Measurements from ENCODE around the gene DISP2.

The DISP2 gene

DNA sequence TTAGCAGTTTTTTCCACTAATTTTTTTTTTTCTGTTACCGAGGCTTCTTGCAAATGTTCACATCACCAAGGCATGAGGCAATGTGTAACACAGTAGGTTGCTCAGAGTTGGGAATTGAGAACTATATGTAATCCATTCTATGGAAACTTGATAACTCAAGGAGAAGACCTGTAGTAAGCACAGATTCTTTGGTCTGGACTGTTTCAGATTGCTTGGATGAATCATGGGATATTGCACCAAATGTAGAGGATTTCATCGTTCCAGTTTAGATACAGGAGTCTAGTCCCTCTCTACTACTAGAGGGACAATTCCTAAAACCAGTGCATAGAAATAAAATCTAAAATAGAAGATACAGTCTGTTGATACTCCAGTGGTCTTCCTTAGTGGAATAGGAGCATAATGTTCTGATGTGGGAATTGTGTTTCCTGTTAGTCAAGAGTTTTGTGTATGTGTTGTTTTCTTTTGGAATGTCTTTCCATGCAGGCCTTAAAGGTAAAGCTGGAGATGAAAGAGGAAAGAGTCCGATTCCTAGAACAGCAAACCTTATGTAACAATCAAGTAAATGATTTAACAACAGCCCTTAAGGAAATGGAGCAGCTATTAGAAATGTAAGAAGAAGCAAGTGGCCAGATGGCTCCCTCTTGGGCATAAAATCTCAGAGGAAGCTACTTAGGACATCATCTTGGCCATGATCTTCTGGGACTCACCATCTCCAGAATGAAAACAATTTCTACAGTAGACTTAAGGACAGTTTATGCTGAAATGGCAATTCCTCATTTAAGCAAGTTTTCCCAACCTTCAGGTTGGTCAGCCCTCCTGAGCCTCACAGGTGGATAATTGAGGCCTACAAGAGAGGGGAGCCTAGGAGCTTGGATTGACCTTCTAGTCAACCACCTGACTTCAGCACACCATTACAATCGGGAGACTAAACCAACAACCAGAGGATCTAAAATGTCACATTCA lies 35.2 kb downstream of the DISP2 start:
- no peak overlapping the region for H3K4me3 Mint-ChIP-seq
- H3K4me1 Mint-ChIP-seq (ENCODE audit: low read depth), result peaks cover 46% of the 10 kb centered on the region

DNA sequence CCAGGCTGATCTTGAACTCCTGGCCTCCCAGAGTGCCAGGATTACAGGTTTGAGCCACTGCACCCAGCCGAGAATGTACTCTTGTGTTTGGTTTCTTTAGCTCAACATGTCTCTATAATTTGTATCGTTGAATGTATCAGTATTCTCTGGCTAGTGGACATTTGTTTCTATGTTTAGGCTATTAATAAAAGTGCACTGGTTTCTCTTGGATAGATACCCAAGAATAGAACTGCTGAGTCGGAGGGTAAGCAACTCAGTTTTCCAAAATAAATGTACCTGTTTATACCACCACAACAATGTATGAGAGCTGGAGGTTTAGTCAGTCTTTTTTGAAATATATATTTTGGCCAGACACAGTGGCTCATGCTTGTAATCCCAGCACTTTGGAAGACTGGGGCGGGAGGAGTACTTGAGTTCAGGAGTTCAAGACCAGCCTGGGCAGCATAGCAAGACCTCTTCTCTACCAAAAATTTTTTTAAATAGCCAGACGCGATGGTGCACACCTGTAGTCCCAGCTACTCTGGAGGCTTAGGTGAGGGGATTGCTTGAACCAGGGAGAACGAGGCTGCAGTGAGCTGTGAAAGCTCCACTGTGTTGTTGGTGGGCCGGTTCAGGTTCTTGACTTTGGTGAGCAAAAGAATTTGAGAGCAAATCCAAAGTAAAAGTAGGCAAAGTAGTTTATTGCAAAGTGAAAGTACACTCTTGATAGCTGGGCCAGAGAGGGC lies 39.8 kb downstream of the DISP2 start:
- Mint-ChIP-seq H3K36me3 (ENCODE audit: low read depth) (peaks cover 11% of the 10 kb centered on the region), H3K27me3 (no peaks in the 10 kb centered on the region), H3K4me1 (ENCODE audit: low read depth) (peaks cover 37% of the 10 kb centered on the region), H3K27ac (no peak overlapping the region), H3K9me3 (no peaks in the 10 kb centered on the region), H3K4me3 (no peak overlapping the region)
- intact Hi-C loops (cut with micrococcal nuclease), result no loop called here

More for the DNA sequence above, 35.2 kb downstream of the DISP2 start:
- intact Hi-C loops (cut with micrococcal nuclease), result no loop called here
- no peaks in the 10 kb centered on the region for H3K9me3 Mint-ChIP-seq
- H3K36me3 Mint-ChIP-seq (ENCODE audit: low read depth), result peaks cover 45% of the 10 kb centered on the region
- H3K27ac Mint-ChIP-seq, result no peak overlapping the region
- H3K27me3 Mint-ChIP-seq, result no peaks in the 10 kb centered on the region

DNA sequence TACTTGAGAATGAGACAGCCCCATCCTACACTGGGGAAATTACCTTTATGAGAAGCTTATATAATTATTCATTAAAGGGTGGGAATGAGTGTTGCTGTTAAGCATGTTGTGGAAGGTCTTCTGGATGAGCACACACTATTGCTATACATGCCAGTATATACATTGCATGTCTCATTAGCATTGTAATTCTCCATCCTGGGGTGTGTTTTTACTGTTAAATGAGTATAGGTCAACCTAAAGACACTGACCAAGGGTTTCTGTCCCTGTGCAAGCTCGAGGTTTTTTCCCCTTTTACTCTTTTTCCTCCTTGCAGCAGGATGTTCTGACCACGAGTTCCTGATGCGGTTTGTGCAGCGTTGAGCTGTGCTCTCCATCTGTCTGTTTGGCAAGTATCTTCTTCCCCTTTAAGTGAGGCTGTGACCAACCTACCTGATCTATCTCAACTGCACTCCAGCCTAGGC lies 40.4 kb downstream of the DISP2 start:
- H3K4me3 Mint-ChIP-seq, result no peak overlapping the region
- peaks cover 34% of the 10 kb centered on the region for H3K4me1 Mint-ChIP-seq (ENCODE audit: low read depth)
- no peaks in the 10 kb centered on the region for H3K9me3 Mint-ChIP-seq
- no peaks in the 10 kb centered on the region for H3K27me3 Mint-ChIP-seq
- peaks cover 5% of the 10 kb centered on the region for H3K36me3 Mint-ChIP-seq (ENCODE audit: low read depth)
- intact Hi-C loops (cut with micrococcal nuclease), result no loop called here
- H3K27ac Mint-ChIP-seq, result no peak overlapping the region

DNA sequence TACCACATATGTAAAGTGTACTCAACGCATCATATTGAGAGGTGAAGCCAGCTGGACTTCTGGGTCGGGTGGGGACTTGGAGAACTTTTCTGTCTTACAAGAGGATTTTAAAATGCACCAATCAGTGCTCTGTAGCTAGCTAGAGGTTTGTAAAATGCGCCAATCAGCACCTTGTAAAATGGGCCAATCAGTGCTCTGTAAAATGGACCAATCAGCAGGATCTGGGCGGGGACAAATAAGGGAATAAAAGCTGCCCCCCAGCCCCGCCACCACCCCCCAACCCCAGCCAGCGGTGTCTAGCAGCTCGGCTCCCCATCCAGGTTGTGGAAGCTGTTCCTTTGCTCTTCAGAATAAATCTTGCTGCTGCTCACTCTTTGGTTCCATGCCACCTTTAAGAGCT lies 41.4 kb downstream of the DISP2 start:
- H3K4me3 Mint-ChIP-seq, result no peak overlapping the region
- peaks cover 30% of the 10 kb centered on the region for H3K4me1 Mint-ChIP-seq (ENCODE audit: low read depth)

DNA sequence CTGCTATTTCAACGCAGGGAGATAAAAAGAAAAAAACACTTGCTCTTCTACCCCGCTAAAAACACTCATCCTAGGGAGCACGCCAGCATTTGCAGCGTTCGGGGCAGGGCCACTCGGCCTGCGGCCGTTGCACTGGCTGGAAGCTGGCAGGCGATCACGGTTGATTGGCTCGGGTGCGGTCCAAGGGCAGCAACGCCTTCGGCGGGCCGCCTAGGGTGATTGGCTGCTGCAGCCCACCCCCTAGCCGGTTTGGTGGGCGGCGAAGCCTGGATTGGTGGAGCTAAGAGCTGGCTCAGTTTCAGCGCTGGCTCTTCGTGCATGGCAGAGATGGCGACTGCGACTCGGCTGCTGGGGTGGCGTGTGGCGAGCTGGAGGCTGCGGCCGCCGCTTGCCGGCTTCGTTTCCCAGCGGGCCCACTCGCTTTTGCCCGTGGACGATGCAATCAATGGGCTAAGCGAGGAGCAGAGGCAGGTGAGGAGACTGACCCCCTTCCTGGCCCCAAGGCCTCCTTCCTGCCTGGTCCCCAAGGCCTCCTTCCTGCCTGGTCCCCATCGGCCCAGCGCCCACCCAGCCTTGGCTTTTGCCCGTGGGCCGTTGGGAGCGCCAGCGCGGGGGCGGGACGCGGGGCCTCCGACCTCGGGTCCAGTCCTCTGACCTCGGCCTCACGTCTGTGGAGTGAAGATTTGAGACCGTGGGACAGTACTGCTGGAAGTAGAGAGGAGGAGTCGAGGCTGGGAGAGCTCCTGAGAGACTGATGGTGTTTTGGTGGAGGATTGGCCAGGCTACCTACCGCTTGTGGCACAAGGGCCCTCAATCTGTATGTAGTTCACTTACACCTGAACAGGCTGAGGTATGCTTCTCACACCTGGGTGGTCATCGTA lies 47.7 kb downstream of the DISP2 start, which contains the start of gene IVD:
Gene IVD (plus strand): TSS at position 295 of the 881 bp plus-strand sequence. CDS start 33 bp downstream, at position 328.
- Mint-ChIP-seq H3K27ac (peak within 1 kb of the TSS; percentile 86), H3K4me3 (peak within 1 kb of the TSS; percentile 88), H3K36me3 (ENCODE audit: low read depth) (peaks cover 36% of the 10 kb centered on the region), H3K9me3 (no peaks in the 10 kb centered on the region), H3K27me3 (no peaks in the 10 kb centered on the region), H3K4me1 (ENCODE audit: low read depth) (peaks cover 31% of the 10 kb centered on the region)
- intact Hi-C loops (cut with micrococcal nuclease), result loop anchor here (1.0 to 2.0 kb wide), 2 partner anchors 17 to 37 kb away; no protein-coding TSS in a partner anchor

More for the DNA sequence above, 41.4 kb downstream of the DISP2 start:
- intact Hi-C loops (cut with micrococcal nuclease), result no loop called here
- no peaks in the 10 kb centered on the region for H3K27me3 Mint-ChIP-seq
- no peaks in the 10 kb centered on the region for H3K9me3 Mint-ChIP-seq
- H3K27ac Mint-ChIP-seq, result no peak overlapping the region
- no peaks in the 10 kb centered on the region for H3K36me3 Mint-ChIP-seq (ENCODE audit: low read depth)

DNA sequence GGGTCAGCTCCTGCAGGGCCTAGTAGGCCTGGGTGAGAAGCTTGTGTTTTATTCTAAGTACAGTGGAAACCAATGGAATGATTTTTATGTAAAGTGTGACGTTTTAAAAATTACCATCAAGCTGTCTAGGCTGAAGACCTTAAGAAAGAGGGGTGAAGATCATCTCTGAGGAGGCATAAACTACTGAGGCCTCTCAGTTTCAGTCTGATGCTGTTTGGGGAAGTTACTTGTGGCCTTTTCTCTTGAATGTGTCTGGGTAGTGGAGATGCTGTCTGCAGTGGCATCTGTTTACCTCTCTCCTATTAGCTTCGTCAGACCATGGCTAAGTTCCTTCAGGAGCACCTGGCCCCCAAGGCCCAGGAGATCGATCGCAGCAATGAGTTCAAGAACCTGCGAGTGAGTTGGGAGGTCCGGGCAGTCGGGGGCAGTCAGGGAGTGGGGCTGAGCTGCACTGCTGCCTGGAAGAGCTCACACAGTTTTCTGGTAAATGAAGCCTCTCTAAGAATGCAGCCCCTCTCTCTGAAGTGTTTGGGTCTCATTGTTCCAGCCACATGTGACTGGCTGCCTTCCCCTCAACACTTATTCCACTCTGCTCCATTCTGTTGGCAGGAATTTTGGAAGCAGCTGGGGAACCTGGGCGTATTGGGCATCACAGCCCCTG lies 49.4 kb downstream of the DISP2 start:
- H3K27me3 Mint-ChIP-seq, result no peaks in the 10 kb centered on the region
- peaks cover 53% of the 10 kb centered on the region for H3K36me3 Mint-ChIP-seq (ENCODE audit: low read depth)
- H3K27ac Mint-ChIP-seq, result peak overlapping the region; percentile 3
- intact Hi-C loops (cut with micrococcal nuclease), result no loop called here
- peaks cover 31% of the 10 kb centered on the region for H3K4me1 Mint-ChIP-seq (ENCODE audit: low read depth)
- H3K4me3 Mint-ChIP-seq, result peak overlapping the region; percentile 30
- no peaks in the 10 kb centered on the region for H3K9me3 Mint-ChIP-seq

DNA sequence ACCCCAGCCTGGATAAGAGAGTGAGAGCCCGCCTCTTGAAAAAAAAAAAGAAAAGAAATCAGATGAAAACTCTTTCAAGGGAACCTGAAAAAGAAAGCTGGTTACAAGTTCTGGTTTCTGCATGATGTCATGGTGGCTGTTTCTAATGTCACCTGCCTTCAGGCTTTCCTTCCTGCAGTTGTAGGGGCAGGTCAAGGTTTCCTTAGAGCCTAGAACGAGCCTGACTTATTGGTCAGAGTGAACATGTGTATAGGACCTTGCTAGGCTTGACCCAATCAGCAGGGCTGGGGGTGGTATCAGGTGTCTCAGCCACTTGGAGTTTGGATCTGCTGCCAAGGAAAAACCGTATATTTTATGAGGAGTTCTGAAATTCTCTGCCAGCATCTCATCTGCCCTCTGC lies 51.3 kb downstream of the DISP2 start:
- Mint-ChIP-seq H3K27ac (no peak overlapping the region), H3K4me1 (ENCODE audit: low read depth) (peaks cover 31% of the 10 kb centered on the region), H3K27me3 (no peaks in the 10 kb centered on the region), H3K4me3 (no peak overlapping the region), H3K9me3 (no peaks in the 10 kb centered on the region), H3K36me3 (ENCODE audit: low read depth) (peaks cover 72% of the 10 kb centered on the region)
- intact Hi-C loops (cut with micrococcal nuclease), result no loop called here

DNA sequence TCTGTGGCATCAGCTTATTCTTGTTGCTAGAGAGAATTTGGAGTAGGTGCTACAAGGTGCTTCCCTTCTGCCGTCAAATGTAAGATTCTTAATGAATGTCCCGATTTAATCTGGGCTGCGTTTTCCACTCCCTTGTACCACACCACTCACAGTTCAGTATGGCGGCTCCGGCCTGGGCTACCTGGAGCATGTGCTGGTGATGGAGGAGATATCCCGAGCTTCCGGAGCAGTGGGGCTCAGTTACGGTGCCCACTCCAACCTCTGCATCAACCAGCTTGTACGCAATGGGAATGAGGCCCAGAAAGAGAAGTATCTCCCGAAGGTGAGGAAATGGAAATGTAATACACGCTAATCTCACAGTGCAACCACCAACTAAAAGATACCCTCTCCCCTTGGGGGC lies 52.5 kb downstream of the DISP2 start:
- no peak overlapping the region for H3K4me3 Mint-ChIP-seq
- H3K4me1 Mint-ChIP-seq (ENCODE audit: low read depth), result peaks cover 22% of the 10 kb centered on the region
- H3K27ac Mint-ChIP-seq, result no peak overlapping the region
- no peaks in the 10 kb centered on the region for H3K27me3 Mint-ChIP-seq
- peaks cover 83% of the 10 kb centered on the region for H3K36me3 Mint-ChIP-seq (ENCODE audit: low read depth)
- intact Hi-C loops (cut with micrococcal nuclease), result no loop called here
- no peaks in the 10 kb centered on the region for H3K9me3 Mint-ChIP-seq

DNA sequence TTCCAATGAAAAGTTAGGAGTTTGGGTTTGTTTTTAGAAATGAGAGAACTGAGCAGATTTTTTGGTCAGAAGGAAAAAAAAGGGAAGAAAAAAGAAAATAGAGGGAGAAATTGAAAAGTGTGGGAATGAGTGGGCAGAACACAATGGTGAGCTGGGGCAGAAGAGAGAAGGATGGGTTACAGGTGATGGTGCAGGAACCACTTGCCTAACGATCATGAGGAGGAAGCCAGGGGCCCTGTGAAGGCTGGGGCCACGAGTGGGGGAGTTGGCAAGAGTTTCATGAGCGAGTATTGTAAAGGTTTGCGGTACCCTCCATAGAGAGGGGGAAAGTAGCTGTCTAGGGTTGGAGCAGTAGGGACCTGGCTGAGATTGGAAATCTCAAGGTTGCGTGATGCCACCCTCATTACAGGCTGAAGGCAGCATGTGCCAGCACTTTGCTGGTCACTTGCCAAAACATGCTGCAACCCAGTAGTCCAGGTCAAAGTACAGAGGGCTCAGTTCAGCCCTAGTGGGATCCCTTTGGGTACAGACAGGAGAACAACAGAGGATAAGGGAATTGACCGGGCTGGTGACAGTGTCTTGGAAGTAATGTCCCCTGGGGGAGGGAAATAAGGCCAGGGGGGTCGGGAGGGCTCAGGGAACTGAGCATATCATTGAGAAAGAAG lies 54.2 kb downstream of the DISP2 start:
- peaks cover 97% of the 10 kb centered on the region for H3K36me3 Mint-ChIP-seq (ENCODE audit: low read depth)
- H3K4me1 Mint-ChIP-seq (ENCODE audit: low read depth), result peaks cover 7% of the 10 kb centered on the region
- H3K4me3 Mint-ChIP-seq, result no peak overlapping the region
- no peak overlapping the region for H3K27ac Mint-ChIP-seq
- H3K9me3 Mint-ChIP-seq, result no peaks in the 10 kb centered on the region
- intact Hi-C loops (cut with micrococcal nuclease), result no loop called here
- H3K27me3 Mint-ChIP-seq, result no peaks in the 10 kb centered on the region

DNA sequence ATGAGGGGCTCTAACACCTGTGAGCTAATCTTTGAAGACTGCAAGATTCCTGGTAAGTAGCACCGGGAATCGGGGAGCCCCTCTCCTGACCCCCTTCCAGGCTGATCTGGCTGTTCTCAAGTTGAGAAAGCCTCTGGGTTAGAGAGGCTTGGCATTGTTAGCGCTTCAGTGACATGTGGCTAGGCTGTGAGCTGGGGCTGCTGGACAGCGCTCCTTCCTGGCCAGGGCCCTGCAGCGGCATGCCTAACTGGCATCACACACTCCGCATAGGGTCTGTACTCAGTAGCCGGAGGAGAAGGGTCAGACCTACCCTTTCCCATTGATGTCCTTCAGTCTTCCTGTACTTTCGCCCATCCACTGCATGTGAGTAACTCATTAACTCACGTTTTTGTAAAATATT lies 55.0 kb downstream of the DISP2 start:
- no peak overlapping the region for H3K4me3 Mint-ChIP-seq
- H3K27ac Mint-ChIP-seq, result no peak overlapping the region
- intact Hi-C loops (cut with micrococcal nuclease), result no loop called here
- H3K9me3 Mint-ChIP-seq, result no peaks in the 10 kb centered on the region
- no peaks in the 10 kb centered on the region for H3K4me1 Mint-ChIP-seq (ENCODE audit: low read depth)
- H3K27me3 Mint-ChIP-seq, result no peaks in the 10 kb centered on the region
- peaks cover 94% of the 10 kb centered on the region for H3K36me3 Mint-ChIP-seq (ENCODE audit: low read depth)

DNA sequence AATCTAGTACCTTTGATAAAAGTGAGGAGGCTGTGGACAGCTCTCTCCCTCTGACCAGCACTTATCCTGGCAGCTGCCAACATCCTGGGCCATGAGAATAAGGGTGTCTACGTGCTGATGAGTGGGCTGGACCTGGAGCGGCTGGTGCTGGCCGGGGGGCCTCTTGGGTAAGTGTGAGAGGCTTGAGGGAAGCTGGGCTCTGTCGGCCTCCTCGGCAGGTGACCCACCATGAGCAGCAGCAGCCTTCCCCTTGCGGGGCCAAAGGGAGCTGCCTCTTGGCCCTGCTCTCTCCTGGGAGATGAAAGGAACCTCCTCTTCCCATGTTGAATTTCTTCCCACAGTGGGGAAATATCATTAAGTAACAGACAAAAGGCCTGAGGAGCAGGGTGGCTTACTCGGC lies 56.8 kb downstream of the DISP2 start:
- H3K27ac Mint-ChIP-seq, result no peak overlapping the region

DNA sequence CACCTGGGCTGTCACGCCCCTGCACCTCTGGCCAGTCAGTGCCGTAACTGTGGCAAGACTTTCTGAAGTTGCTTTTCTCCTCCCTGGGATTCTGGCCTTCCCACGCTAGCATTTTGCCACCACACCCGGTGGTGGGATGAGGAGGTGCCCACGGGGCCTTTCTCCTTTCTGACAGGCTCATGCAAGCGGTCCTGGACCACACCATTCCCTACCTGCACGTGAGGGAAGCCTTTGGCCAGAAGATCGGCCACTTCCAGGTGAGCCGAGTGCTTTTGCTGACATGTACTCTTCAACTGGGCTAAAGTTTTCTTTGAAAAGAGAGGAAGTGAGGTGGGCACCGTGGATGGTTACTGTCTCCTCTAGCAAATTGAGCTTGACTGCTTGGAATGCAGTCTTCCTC lies 57.2 kb downstream of the DISP2 start:
- Mint-ChIP-seq H3K27me3 (no peaks in the 10 kb centered on the region), H3K27ac (no peak overlapping the region), H3K4me3 (no peak overlapping the region), H3K9me3 (no peaks in the 10 kb centered on the region), H3K36me3 (ENCODE audit: low read depth) (peaks cover 88% of the 10 kb centered on the region), H3K4me1 (ENCODE audit: low read depth) (peaks cover 2% of the 10 kb centered on the region)
- intact Hi-C loops (cut with micrococcal nuclease), result no loop called here

More for the DNA sequence above, 56.8 kb downstream of the DISP2 start:
- peaks cover 92% of the 10 kb centered on the region for H3K36me3 Mint-ChIP-seq (ENCODE audit: low read depth)
- H3K27me3 Mint-ChIP-seq, result no peaks in the 10 kb centered on the region
- H3K4me1 Mint-ChIP-seq (ENCODE audit: low read depth), result no peaks in the 10 kb centered on the region
- intact Hi-C loops (cut with micrococcal nuclease), result no loop called here
- H3K9me3 Mint-ChIP-seq, result no peaks in the 10 kb centered on the region
- H3K4me3 Mint-ChIP-seq, result no peak overlapping the region

Measured in dendritic cell treated with granulocyte-macrophage colony-stimulating factor and Interleukin-4, amounts not matched to agents 40 ng/mL and 50 ng/mL, for 4 days (primary cell).